K562 (cell line): ENCODE measurements around the gene PRR5. TPM values are rescaled to one million over a fixed set of nuclear protein-coding genes. Genes with fewer than 3 reads are reported as not detected.

Experiments used
- ATAC-seq: fragments of 200-7000 bp; cut with Tn5 transposase; 3 replicates; pipeline ENCODE4 v1.9.1; 2020; ENCODE audit warnings: moderate library complexity
- BruUV-seq: library from RNA; stranded (reverse); fragments of 400-500 nt; replicated peaks from 2 replicates; lab custom pipeline; 2021; lab: Mats Ljungman, UMichigan
- CTCF ChIA-PET: fragments of 300-600 bp; formaldehyde crosslinking; extraction: SDS; loops from one replicate; lab custom pipeline; 2021; ENCODE audit warnings: low intra/inter-chr PET ratio; lab: Yijun Ruan, JAX
- POLR2A ChIA-PET: fragments of 300-600, 350-650 bp; sonication (Branson Sonifier 250); formaldehyde crosslinking; extraction: SDS; loops from one replicate; lab custom pipeline; 2021; ENCODE audit warnings: antibody characterized with exemption, inconsistent platforms; lab: Yijun Ruan, JAX
- DNase-seq, 4 experiments: peaks; one replicate each; pipeline versions ENCODE4 v3.0.0 to v3.0.0-alpha.2; 2011 to 2018; ENCODE audit warnings: low spot score in 3 of 4, mixed read lengths in 3 of 4; ENCODE audit errors: extremely low read depth in 1 of 4
- FAIRE-seq: peaks from 2 replicates; lab custom pipeline; 2011; peaks lifted over from hg19 to GRCh38; lab: Jason Lieb, UNC
- H2AFZ ChIP-seq: 2 replicates; pipeline ENCODE4 v1.6.0; 2011; ENCODE audit warnings: low read depth, low read length, control low read depth, inconsistent platforms
- H3K27ac ChIP-seq: fragments of 200-600 bp; 3 replicates; pipeline ENCODE4 v1.8.0; 2011; ENCODE audit warnings: low read depth, mild to moderate bottlenecking, control low read depth, inconsistent platforms, low read length, moderate library complexity, mixed read lengths; ENCODE audit errors: extremely low read depth
- H3K27me3 ChIP-seq, 2 experiments: fragments of 300-600 bp in 1 of 2; 2 replicates in 1 of 2; 3 replicates in 1 of 2; pipeline versions ENCODE4 v1.6.0 to v1.8.0; 2011; ENCODE audit warnings: inconsistent platforms in 2 of 2, low read length in 2 of 2, mild to moderate bottlenecking in 1 of 2, mixed read lengths in 1 of 2, moderate library complexity in 1 of 2; ENCODE audit not compliant: control insufficient read depth in 2 of 2, insufficient read depth in 2 of 2
- H3K36me3 ChIP-seq: fragments of 300-600 bp; 3 replicates; pipeline ENCODE4 v1.8.0; 2011; ENCODE audit warnings: mild to moderate bottlenecking, low read length, inconsistent platforms; ENCODE audit not compliant: control insufficient read depth, insufficient read depth
- H3K4me1 ChIP-seq, 2 experiments: fragments of 200-600 bp in 1 of 2; replicated peaks in 1 of 2; 2 replicates in 1 of 2; 3 replicates in 1 of 2; pipeline versions ENCODE4 v1.5.1 to v1.8.0; 2011; ENCODE audit warnings: inconsistent platforms in 2 of 2, low read length in 2 of 2, mild to moderate bottlenecking in 1 of 2, mixed read lengths in 1 of 2, moderate library complexity in 1 of 2; ENCODE audit not compliant: control insufficient read depth in 2 of 2, insufficient read depth in 2 of 2
- H3K4me2 ChIP-seq: 2 replicates; pipeline ENCODE4 v1.6.1; 2011; ENCODE audit warnings: low read length, control low read depth, inconsistent platforms, mixed read lengths; ENCODE audit not compliant: insufficient read depth
- H3K4me3 ChIP-seq: fragments of 200-600 bp; sonication (generic), shearing (Covaris generic); 2 replicates; pipeline ENCODE4 v1.5.1; 2016; ENCODE audit warnings: control low read depth, inconsistent platforms
- H3K79me2 ChIP-seq: fragments of 200-600 bp; 3 replicates; pipeline ENCODE4 v1.8.0; 2011; ENCODE audit warnings: low read length, inconsistent platforms; ENCODE audit not compliant: control insufficient read depth, insufficient read depth
- H3K9ac ChIP-seq, 2 experiments: 2 replicates each; pipeline versions ENCODE4 v1.6.0 to v1.6.1; 2011; ENCODE audit warnings: low read depth in 2 of 2, low read length in 2 of 2, control low read depth in 1 of 2, inconsistent platforms in 1 of 2, mild to moderate bottlenecking in 1 of 2, mixed read lengths in 1 of 2; ENCODE audit not compliant: insufficient read depth in 1 of 2
- H3K9me1 ChIP-seq: one replicate; pipeline ENCODE4 v1.6.0; 2011; ENCODE audit warnings: inconsistent platforms, mild to moderate bottlenecking, low read length, moderate library complexity; ENCODE audit not compliant: control insufficient read depth, insufficient read depth
- H3K9me3 ChIP-seq: replicated peaks from 2 replicates; pipeline ENCODE4 v1.5.1; 2011; ENCODE audit warnings: low read depth, low read length, inconsistent platforms; ENCODE audit not compliant: control insufficient read depth, insufficient read depth
- H4K20me1 ChIP-seq: replicated peaks from 2 replicates; pipeline ENCODE4 v1.6.1; 2011; ENCODE audit warnings: low read length, inconsistent platforms, mixed read lengths; ENCODE audit not compliant: control insufficient read depth, insufficient read depth
- HEY1 ChIP-seq: fragments of 250-450 bp; sonication (Bioruptor Pico); IDR thresholded peaks from 2 replicates; pipeline ENCODE4 v1.5.0; 2020; ENCODE audit warnings: mild to moderate bottlenecking, moderate library complexity, borderline replicate concordance
- RBM14 ChIP-seq: fragments of 200-400 bp; formaldehyde crosslinking; IDR thresholded peaks from 2 replicates; pipeline ENCODE4 v1.6.1; 2018; ENCODE audit warnings: low read depth, mild to moderate bottlenecking, low read length, moderate library complexity, borderline replicate concordance; ENCODE audit not compliant: insufficient read depth
- WGBS: fragments of 100-300 bp; shearing (Covaris generic); methylation state at CpG from one replicate; pipeline ENCODE4 v1.1.6; 2016; ENCODE audit warnings: low coverage, mixed read lengths; ENCODE audit not compliant: insufficient coverage; ENCODE audit errors: missing lambda C conversion rate; 5-methylcytosine and 5-hydroxymethylcytosine counted together
- in situ Hi-C: fragments of 300-500 bp; cut with MboI; formaldehyde crosslinking; loops from 4 replicates; pipeline ENCODE4 v1.15.0; 2018; ENCODE audit warnings: inconsistent platforms, mixed read lengths
- intact Hi-C: fragments of 100-400 bp; cut with micrococcal nuclease; formaldehyde crosslinking; loops from 2 replicates; pipeline ENCODE4 v1.14.2; 2022
- polyA plus RNA-seq, 8 experiments: library from polyadenylated mRNA; depleted of rRNA in 4 of 8; stranded (reverse) in 5 of 8; unstranded in 3 of 8; fragments of >200 nt; fragmentation: Nextera tagmentation in 2 of 8; fragmentation: Illumina TruSeq in 1 of 8; extraction: Ambion mirVana in 2 of 8; extraction: Trizol in 1 of 8; gene quantifications; 2 replicates each; pipeline versions ENCODE4 v1.2.1 to v1.2.3, GENCODE V29; 2011 to 2014; ENCODE audit warnings: inconsistent platforms in 1 of 8, missing spikeins in 1 of 8
- total RNA-seq, 7 experiments: library from RNA; depleted of rRNA in 6 of 7; stranded (reverse); fragments of >200 nt in 6 of 7; fragmentation: Illumina TruSeq in 2 of 7; extraction: Trizol in 2 of 7; gene quantifications; 2 replicates each; pipeline versions ENCODE4 v1.2.1 to v1.2.3, GENCODE V29; 2011 to 2021; ENCODE audit warnings: low replicate concordance in 1 of 7
- TF ChIP-seq, protein P1 (sequence below): fragments of 200-600 bp; sonication (generic); IDR thresholded peaks from one replicate; pipeline ENCODE4 v1.6.1; 2012; ENCODE audit warnings: mild to moderate bottlenecking, low read depth, low read length, inconsistent platforms
- TF ChIP-seq, protein P2 (sequence below): sonication (generic); formaldehyde crosslinking; IDR thresholded peaks from 2 replicates; pipeline ENCODE4 v1.8.1; 2023; ENCODE audit warnings: missing genetic modification reagents, mild to moderate bottlenecking, borderline replicate concordance

The PRR5 gene
- total and polyA plus RNA-seq, 9 of the 15 experiments (the other 6 are each of a cell fraction or from before 2014, with no cell fraction given): 0.13 to 21.0 (median 7.5) TPM

DNA sequence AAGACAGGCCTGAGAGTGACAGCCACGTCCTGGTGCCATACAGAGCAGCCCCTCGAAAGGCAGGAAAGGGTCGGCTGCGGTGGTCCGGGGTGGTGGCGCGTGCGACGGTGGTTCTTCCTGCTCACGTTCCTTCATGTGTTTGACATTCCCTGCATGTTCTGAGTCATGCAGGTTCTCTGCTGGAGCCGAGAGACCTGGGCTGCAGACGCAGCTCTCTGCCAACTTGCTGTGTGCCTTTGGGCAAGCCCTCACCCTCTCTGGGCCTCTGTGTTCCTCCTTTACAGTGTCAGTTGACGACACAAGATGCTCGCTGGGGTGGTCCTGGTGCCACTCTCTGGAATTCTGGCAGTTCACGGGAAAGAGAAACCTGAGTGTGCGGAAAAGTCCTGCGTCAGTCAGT lies 62.4 kb downstream of the PRR5 start:
- in situ Hi-C loops: no loop called here

More for the DNA sequence above, 62.4 kb downstream of the PRR5 start:
- no peak for FAIRE-seq
- no peak overlapping the region for H3K4me2 ChIP-seq
- no peak overlapping the region for H3K4me3 ChIP-seq
- intact Hi-C loops: no loop called here
- no peaks in the 10 kb centered on the region for H3K36me3 ChIP-seq
- H3K4me1 ChIP-seq: no peaks in the 10 kb centered on the region
- H3K79me2 ChIP-seq: no peaks in the 10 kb centered on the region
- TF ChIP-seq, protein P1, sequence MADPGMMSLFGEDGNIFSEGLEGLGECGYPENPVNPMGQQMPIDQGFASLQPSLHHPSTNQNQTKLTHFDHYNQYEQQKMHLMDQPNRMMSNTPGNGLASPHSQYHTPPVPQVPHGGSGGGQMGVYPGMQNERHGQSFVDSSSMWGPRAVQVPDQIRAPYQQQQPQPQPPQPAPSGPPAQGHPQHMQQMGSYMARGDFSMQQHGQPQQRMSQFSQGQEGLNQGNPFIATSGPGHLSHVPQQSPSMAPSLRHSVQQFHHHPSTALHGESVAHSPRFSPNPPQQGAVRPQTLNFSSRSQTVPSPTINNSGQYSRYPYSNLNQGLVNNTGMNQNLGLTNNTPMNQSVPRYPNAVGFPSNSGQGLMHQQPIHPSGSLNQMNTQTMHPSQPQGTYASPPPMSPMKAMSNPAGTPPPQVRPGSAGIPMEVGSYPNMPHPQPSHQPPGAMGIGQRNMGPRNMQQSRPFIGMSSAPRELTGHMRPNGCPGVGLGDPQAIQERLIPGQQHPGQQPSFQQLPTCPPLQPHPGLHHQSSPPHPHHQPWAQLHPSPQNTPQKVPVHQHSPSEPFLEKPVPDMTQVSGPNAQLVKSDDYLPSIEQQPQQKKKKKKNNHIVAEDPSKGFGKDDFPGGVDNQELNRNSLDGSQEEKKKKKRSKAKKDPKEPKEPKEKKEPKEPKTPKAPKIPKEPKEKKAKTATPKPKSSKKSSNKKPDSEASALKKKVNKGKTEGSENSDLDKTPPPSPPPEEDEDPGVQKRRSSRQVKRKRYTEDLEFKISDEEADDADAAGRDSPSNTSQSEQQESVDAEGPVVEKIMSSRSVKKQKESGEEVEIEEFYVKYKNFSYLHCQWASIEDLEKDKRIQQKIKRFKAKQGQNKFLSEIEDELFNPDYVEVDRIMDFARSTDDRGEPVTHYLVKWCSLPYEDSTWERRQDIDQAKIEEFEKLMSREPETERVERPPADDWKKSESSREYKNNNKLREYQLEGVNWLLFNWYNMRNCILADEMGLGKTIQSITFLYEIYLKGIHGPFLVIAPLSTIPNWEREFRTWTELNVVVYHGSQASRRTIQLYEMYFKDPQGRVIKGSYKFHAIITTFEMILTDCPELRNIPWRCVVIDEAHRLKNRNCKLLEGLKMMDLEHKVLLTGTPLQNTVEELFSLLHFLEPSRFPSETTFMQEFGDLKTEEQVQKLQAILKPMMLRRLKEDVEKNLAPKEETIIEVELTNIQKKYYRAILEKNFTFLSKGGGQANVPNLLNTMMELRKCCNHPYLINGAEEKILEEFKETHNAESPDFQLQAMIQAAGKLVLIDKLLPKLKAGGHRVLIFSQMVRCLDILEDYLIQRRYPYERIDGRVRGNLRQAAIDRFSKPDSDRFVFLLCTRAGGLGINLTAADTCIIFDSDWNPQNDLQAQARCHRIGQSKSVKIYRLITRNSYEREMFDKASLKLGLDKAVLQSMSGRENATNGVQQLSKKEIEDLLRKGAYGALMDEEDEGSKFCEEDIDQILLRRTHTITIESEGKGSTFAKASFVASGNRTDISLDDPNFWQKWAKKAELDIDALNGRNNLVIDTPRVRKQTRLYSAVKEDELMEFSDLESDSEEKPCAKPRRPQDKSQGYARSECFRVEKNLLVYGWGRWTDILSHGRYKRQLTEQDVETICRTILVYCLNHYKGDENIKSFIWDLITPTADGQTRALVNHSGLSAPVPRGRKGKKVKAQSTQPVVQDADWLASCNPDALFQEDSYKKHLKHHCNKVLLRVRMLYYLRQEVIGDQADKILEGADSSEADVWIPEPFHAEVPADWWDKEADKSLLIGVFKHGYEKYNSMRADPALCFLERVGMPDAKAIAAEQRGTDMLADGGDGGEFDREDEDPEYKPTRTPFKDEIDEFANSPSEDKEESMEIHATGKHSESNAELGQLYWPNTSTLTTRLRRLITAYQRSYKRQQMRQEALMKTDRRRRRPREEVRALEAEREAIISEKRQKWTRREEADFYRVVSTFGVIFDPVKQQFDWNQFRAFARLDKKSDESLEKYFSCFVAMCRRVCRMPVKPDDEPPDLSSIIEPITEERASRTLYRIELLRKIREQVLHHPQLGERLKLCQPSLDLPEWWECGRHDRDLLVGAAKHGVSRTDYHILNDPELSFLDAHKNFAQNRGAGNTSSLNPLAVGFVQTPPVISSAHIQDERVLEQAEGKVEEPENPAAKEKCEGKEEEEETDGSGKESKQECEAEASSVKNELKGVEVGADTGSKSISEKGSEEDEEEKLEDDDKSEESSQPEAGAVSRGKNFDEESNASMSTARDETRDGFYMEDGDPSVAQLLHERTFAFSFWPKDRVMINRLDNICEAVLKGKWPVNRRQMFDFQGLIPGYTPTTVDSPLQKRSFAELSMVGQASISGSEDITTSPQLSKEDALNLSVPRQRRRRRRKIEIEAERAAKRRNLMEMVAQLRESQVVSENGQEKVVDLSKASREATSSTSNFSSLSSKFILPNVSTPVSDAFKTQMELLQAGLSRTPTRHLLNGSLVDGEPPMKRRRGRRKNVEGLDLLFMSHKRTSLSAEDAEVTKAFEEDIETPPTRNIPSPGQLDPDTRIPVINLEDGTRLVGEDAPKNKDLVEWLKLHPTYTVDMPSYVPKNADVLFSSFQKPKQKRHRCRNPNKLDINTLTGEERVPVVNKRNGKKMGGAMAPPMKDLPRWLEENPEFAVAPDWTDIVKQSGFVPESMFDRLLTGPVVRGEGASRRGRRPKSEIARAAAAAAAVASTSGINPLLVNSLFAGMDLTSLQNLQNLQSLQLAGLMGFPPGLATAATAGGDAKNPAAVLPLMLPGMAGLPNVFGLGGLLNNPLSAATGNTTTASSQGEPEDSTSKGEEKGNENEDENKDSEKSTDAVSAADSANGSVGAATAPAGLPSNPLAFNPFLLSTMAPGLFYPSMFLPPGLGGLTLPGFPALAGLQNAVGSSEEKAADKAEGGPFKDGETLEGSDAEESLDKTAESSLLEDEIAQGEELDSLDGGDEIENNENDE: no peak
- TF ChIP-seq RBM14 (no peak), HEY1 (CRISPR knock-in tag) (no peak)
- TF ChIP-seq, protein P2, sequence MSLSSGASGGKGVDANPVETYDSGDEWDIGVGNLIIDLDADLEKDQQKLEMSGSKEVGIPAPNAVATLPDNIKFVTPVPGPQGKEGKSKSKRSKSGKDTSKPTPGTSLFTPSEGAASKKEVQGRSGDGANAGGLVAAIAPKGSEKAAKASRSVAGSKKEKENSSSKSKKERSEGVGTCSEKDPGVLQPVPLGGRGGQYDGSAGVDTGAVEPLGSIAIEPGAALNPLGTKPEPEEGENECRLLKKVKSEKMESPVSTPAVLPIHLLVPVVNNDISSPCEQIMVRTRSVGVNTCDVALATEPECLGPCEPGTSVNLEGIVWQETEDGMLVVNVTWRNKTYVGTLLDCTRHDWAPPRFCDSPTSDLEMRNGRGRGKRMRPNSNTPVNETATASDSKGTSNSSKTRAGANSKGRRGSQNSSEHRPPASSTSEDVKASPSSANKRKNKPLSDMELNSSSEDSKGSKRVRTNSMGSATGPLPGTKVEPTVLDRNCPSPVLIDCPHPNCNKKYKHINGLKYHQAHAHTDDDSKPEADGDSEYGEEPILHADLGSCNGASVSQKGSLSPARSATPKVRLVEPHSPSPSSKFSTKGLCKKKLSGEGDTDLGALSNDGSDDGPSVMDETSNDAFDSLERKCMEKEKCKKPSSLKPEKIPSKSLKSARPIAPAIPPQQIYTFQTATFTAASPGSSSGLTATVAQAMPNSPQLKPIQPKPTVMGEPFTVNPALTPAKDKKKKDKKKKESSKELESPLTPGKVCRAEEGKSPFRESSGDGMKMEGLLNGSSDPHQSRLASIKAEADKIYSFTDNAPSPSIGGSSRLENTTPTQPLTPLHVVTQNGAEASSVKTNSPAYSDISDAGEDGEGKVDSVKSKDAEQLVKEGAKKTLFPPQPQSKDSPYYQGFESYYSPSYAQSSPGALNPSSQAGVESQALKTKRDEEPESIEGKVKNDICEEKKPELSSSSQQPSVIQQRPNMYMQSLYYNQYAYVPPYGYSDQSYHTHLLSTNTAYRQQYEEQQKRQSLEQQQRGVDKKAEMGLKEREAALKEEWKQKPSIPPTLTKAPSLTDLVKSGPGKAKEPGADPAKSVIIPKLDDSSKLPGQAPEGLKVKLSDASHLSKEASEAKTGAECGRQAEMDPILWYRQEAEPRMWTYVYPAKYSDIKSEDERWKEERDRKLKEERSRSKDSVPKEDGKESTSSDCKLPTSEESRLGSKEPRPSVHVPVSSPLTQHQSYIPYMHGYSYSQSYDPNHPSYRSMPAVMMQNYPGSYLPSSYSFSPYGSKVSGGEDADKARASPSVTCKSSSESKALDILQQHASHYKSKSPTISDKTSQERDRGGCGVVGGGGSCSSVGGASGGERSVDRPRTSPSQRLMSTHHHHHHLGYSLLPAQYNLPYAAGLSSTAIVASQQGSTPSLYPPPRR (CRISPR knock-in tag): no peak
- H3K9ac ChIP-seq: no peak overlapping the region
- CTCF ChIA-PET: no interaction called here
- no peak for DNase-seq
- no peak for ATAC-seq
- POLR2A ChIA-PET: no interaction called here
- H3K9me1 ChIP-seq: no peaks in the 10 kb centered on the region
- H3K27me3 ChIP-seq: peaks cover 2 to 30% of the 10 kb centered on the region in 2 experiments; a peak in 3 of 5 replicates
- 18% methylated on average over 12 of the region's 17 CpGs for WGBS
- no peak overlapping the region for H3K27ac ChIP-seq
- H4K20me1 ChIP-seq: no peaks in the 10 kb centered on the region
- H3K9me3 ChIP-seq: no peaks in the 10 kb centered on the region
- BruUV-seq: no TSS peak
- no peak overlapping the region for H2AFZ ChIP-seq
